H1 (cell line): ENCODE measurements around the gene SHROOM4. TPM values are rescaled to one million over a fixed set of nuclear protein-coding genes. Genes with fewer than 3 reads are reported as not detected.

Experiments
- ATF3 ChIP-seq: IDR thresholded peaks from 2 replicates; pipeline ENCODE4 v1.6.1; 2011; ENCODE audit warnings: low read depth, mild to moderate bottlenecking, low read length; ENCODE audit not compliant: insufficient read depth
- FOSL1 ChIP-seq: IDR thresholded peaks from 2 replicates; pipeline ENCODE4 v1.6.1; 2011; ENCODE audit warnings: mild to moderate bottlenecking, low read depth, low read length, moderate library complexity; ENCODE audit not compliant: insufficient read depth
- RBBP5 ChIP-seq: IDR thresholded peaks from 2 replicates; pipeline ENCODE4 v1.7.1; 2012; ENCODE audit warnings: low read depth, mild to moderate bottlenecking, inconsistent platforms, low read length, moderate library complexity, borderline replicate concordance
- RFX5 ChIP-seq: IDR thresholded peaks from 2 replicates; pipeline ENCODE4 v1.6.1; 2011; ENCODE audit warnings: low read depth, low read length, improper control_type of control experiment, borderline replicate concordance
- SUZ12 ChIP-seq: fragments of 200-600 bp; sonication (generic); IDR thresholded peaks from 2 replicates; pipeline ENCODE4 v1.6.1; 2012; ENCODE audit warnings: mild to moderate bottlenecking, inconsistent platforms, low read length, moderate library complexity, mixed read lengths
- TAF7 ChIP-seq: optimal IDR thresholded peaks from 2 replicates; pipeline ENCODE3; 2011; ENCODE audit warnings: low read depth, mild to moderate bottlenecking, inconsistent platforms, low read length, moderate library complexity, borderline replicate concordance
- polyA plus RNA-seq, 7 experiments: library from polyadenylated mRNA; depleted of rRNA in 3 of 7; stranded (reverse) in 5 of 7; unstranded in 2 of 7; fragments of >200 nt in 5 of 7; fragments of 200-250 nt in 2 of 7; gene quantifications; 1 replicate in 5 of 7; 2 replicates in 1 of 7; 4 replicates in 1 of 7; pipeline versions ENCODE4 v1.2.1 to v1.2.3, GENCODE V29; 2011 to 2013; ENCODE audit warnings: missing spikeins in 2 of 7, mixed read lengths in 2 of 7
- total RNA-seq: library from RNA; stranded (reverse); fragmentation: NEBNext Ultra II Directional; extraction: Animal tissue kit (Norgen Biotek cat#: 25700); gene quantifications from 2 replicates; pipeline ENCODE4 v1.2.1, GENCODE V29; 2021

Gene SHROOM4
- total and polyA plus RNA-seq, 2 of the 8 experiments (the other 6 are each of a cell fraction or from before 2014, with no cell fraction given), result 1.6 to 5.6 TPM

- TF ChIP-seq RFX5 (no peak), FOSL1 (no peak), SUZ12 (no peak), RBBP5 (no peak), TAF7 (no peak), ATF3 (no peak)
Observed at GRCh38 chrX:50853399-50853798, 39.4 kb upstream of the SHROOM4 start (continued).
